Osteocyte (in vitro differentiated cells): ENCODE measurements around the gene MBIP. TPM values are rescaled to one million over a fixed set of nuclear protein-coding genes. Genes with fewer than 3 reads are reported as not detected.

Source experiments
- DNase-seq: peaks from one replicate; pipeline ENCODE4 v3.0.0; 2021; ENCODE audit warnings: mixed read lengths; ENCODE audit not compliant: unreplicated experiment; ENCODE audit errors: extremely low spot score
- H3K27ac Mint-ChIP-seq: one replicate; pipeline ENCODE4 v1.8.0; 2021; ENCODE audit warnings: mild to moderate bottlenecking, mixed read lengths; ENCODE audit not compliant: unreplicated experiment
- H3K27me3 Mint-ChIP-seq: one replicate; pipeline ENCODE4 v1.8.0; 2021; ENCODE audit warnings: mixed read lengths; ENCODE audit not compliant: unreplicated experiment
- H3K36me3 Mint-ChIP-seq: one replicate; pipeline ENCODE4 v1.8.0; 2021; ENCODE audit warnings: mixed read lengths; ENCODE audit not compliant: unreplicated experiment
- H3K4me1 Mint-ChIP-seq: one replicate; pipeline ENCODE4 v1.8.0; 2021; ENCODE audit warnings: mixed read lengths; ENCODE audit not compliant: unreplicated experiment
- H3K4me3 Mint-ChIP-seq: one replicate; pipeline ENCODE4 v1.8.0; 2021; ENCODE audit warnings: mild to moderate bottlenecking, moderate library complexity, mixed read lengths; ENCODE audit not compliant: unreplicated experiment
- H3K9me3 Mint-ChIP-seq: one replicate; pipeline ENCODE4 v1.8.0; 2021; ENCODE audit warnings: mixed read lengths; ENCODE audit not compliant: unreplicated experiment
- total RNA-seq: library from RNA; stranded (reverse); gene quantifications from 2 replicates; pipeline ENCODE4 v1.2.1, GENCODE V29; 2021
- TF ChIP-seq, protein P1 (sequence below): fragments of 200-600 bp; sonication (generic); IDR thresholded peaks from 2 replicates; pipeline ENCODE4 v1.5.0; 2021; ENCODE audit warnings: antibody characterized with exemption, mild to moderate bottlenecking, moderate library complexity

MBIP gene
- total RNA-seq, 1 donor from 2014 or later: 26.2 TPM

GRCh38 chr14:36271222-36271621, 49.2 kb downstream of the MBIP start:
- peaks cover 76% of the 10 kb centered on the region for H3K27me3 Mint-ChIP-seq
- H3K4me1 Mint-ChIP-seq: peaks cover 7% of the 10 kb centered on the region
- no peak overlapping the region for H3K4me3 Mint-ChIP-seq
- H3K36me3 Mint-ChIP-seq: no peaks in the 10 kb centered on the region
- H3K9me3 Mint-ChIP-seq: no peaks in the 10 kb centered on the region
- H3K27ac Mint-ChIP-seq: no peak overlapping the region
- TF ChIP-seq, protein P1, sequence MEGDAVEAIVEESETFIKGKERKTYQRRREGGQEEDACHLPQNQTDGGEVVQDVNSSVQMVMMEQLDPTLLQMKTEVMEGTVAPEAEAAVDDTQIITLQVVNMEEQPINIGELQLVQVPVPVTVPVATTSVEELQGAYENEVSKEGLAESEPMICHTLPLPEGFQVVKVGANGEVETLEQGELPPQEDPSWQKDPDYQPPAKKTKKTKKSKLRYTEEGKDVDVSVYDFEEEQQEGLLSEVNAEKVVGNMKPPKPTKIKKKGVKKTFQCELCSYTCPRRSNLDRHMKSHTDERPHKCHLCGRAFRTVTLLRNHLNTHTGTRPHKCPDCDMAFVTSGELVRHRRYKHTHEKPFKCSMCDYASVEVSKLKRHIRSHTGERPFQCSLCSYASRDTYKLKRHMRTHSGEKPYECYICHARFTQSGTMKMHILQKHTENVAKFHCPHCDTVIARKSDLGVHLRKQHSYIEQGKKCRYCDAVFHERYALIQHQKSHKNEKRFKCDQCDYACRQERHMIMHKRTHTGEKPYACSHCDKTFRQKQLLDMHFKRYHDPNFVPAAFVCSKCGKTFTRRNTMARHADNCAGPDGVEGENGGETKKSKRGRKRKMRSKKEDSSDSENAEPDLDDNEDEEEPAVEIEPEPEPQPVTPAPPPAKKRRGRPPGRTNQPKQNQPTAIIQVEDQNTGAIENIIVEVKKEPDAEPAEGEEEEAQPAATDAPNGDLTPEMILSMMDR: no peak
- no peak for DNase-seq

GRCh38 chr14:36270191-36270590, 50.2 kb downstream of the MBIP start:
- H3K27ac Mint-ChIP-seq: no peak overlapping the region
- no peak overlapping the region for H3K4me3 Mint-ChIP-seq
- TF ChIP-seq, protein P1: no peak
- no peak for DNase-seq
- H3K36me3 Mint-ChIP-seq: no peaks in the 10 kb centered on the region
- H3K9me3 Mint-ChIP-seq: no peaks in the 10 kb centered on the region
- H3K4me1 Mint-ChIP-seq: peaks cover 7% of the 10 kb centered on the region
- H3K27me3 Mint-ChIP-seq: peaks cover 79% of the 10 kb centered on the region

- TF ChIP-seq, protein P1: no peak
- Mint-ChIP-seq H3K4me1 (peaks cover 7% of the 10 kb centered on the region), H3K27me3 (peaks cover 65% of the 10 kb centered on the region)
Measured at GRCh38 chr14:36268121-36268520, 52.3 kb downstream of the MBIP start.

DNA sequence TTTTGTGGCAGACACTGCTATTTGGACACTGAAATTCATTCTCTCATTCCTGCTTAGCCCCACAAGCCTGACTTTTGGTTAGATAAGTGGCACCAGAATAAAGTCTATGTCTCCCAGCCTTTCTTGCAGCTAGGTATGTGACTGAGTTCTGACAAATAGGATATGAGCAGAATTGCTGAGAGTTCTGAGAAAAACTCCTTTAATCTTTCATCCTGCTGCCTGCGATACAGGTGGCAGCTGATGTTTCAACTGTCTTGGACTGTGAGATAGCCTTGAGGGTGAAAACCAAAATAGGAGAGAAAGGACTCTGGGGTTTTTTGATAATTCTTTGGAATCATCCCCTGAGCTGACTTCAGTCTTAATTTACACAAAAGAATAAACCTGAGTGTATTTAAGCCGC, 55.8 kb downstream of the MBIP start:
- H3K27me3 Mint-ChIP-seq: peaks cover 47% of the 10 kb centered on the region
- no peak overlapping the region for H3K4me3 Mint-ChIP-seq

More at GRCh38 chr14:36268121-36268520, 52.3 kb downstream of the MBIP start:
- H3K4me3 Mint-ChIP-seq: no peak overlapping the region
- H3K36me3 Mint-ChIP-seq: no peaks in the 10 kb centered on the region
- H3K9me3 Mint-ChIP-seq: no peaks in the 10 kb centered on the region
- no peak overlapping the region for H3K27ac Mint-ChIP-seq
- DNase-seq: no peak

GRCh38 chr14:36264107-36264506, 56.3 kb downstream of the MBIP start:
- no peak for DNase-seq
- no peak overlapping the region for H3K4me3 Mint-ChIP-seq
- no peak overlapping the region for H3K27ac Mint-ChIP-seq
- peaks cover 44% of the 10 kb centered on the region for H3K27me3 Mint-ChIP-seq
- TF ChIP-seq, protein P1: no peak
- no peaks in the 10 kb centered on the region for H3K9me3 Mint-ChIP-seq
- no peaks in the 10 kb centered on the region for H3K36me3 Mint-ChIP-seq
- H3K4me1 Mint-ChIP-seq: no peaks in the 10 kb centered on the region

More for the DNA sequence above, 55.8 kb downstream of the MBIP start:
- Mint-ChIP-seq H3K36me3 (no peaks in the 10 kb centered on the region), H3K4me1 (no peaks in the 10 kb centered on the region), H3K9me3 (no peaks in the 10 kb centered on the region), H3K27ac (no peak overlapping the region)
- DNase-seq: no peak
- TF ChIP-seq, protein P1: no peak
